ENCODE results near the gene POLN.

Gene POLN

GRCh38 chr4:2058264-2059045 is 183.5 kb downstream of the POLN start:
- no peaks in the 10 kb centered on the region for H3K9me3 ChIP-seq (ENCODE audit: low read depth, low read length)
- H3K9ac ChIP-seq (ENCODE audit: insufficient read length) = no peak overlapping the region
- peak overlapping the region; percentile 71 for H3K4me3 ChIP-seq
- H3K36me3 ChIP-seq (ENCODE audit: insufficient read depth, low read length) = no peaks in the 10 kb centered on the region
- no peak for DNase-seq (ENCODE audit: low read depth, low spot score)
- H3K27ac ChIP-seq = no peak overlapping the region
- TF ChIP-seq EZH2 (IDR thresholded peaks at IDR 0.05) (no peak), POLR2AphosphoS5 (IDR thresholded peaks at IDR 0.05; ENCODE audit: borderline replicate concordance, low read depth, low read length) (no peak), FOXP2 (optimal IDR thresholded peaks at IDR 0.05; ENCODE audit: control extremely low read depth, extremely low read length, insufficient read depth) (no peak)

DNA sequence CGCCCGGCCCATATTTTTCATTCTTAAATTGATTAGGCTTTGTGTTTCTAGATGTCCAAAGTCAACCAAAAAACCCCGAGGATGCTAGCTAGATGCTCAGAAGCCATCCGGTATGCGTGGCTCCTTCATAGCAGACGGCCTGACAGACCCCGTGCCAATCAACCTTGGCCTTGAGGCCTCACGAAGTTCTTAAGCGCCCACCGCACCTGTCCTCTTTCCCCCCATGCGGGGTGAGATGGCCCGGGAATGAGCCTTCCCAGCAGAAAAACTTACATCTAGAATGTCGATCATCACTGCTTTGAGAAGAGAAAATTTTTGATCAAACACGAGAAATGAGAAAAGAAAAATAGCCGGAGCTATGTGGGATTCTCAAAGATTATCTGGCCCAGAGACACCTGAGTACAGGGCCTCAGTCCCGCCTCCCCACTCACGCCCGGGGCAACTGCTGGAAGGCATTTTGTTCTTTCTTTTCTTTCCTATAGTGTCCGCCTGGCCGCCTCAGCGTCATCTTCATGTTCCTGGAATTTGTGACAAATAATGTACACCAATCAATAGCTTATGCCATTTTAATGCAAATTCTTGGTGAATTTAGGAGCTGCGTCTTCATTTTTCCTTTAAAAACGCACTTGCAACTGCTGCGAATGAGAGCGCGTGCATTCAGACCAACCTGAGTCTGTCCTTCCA is 184.4 kb downstream of the POLN start:
- DNase-seq (ENCODE audit: low read depth, low spot score) = no peak
- Histone ChIP-seq H3K9me3 (ENCODE audit: low read depth, low read length) (no peaks in the 10 kb centered on the region), H3K9ac (ENCODE audit: insufficient read length) (no peak overlapping the region), H3K4me3 (no peak overlapping the region), H3K27ac (no peak overlapping the region), H3K36me3 (ENCODE audit: insufficient read depth, low read length) (no peaks in the 10 kb centered on the region)
- no peak for TF ChIP-seq EZH2 (IDR thresholded peaks at IDR 0.05)
- no peak for TF ChIP-seq POLR2AphosphoS5 (IDR thresholded peaks at IDR 0.05; ENCODE audit: borderline replicate concordance, low read depth, low read length)
- TF ChIP-seq FOXP2 (optimal IDR thresholded peaks at IDR 0.05; ENCODE audit: control extremely low read depth, extremely low read length, insufficient read depth) = no peak

DNA sequence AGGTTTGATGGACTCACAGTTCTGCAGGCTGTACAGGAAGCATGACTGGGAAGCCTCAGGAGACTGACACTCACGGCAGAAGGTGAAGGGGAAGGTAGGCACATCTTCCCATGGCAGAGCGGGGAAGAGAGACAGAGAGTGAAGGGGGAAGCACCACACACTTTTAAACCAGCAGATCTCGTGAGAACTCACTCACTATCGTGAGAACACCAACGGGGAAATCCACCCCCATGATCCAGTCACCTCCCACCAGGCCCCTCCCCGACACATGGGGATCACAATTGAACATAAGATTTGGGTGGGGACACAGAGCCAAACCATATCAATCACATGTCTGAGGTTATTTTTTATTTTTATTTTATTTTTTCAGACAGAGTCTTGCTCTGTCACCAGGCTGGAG is 187.7 kb downstream of the POLN start:
- no peak for TF ChIP-seq EZH2 (IDR thresholded peaks at IDR 0.05)
- TF ChIP-seq FOXP2 (optimal IDR thresholded peaks at IDR 0.05; ENCODE audit: control extremely low read depth, extremely low read length, insufficient read depth) = no peak
- TF ChIP-seq POLR2AphosphoS5 (IDR thresholded peaks at IDR 0.05; ENCODE audit: borderline replicate concordance, low read depth, low read length) = no peak
- DNase-seq (ENCODE audit: low read depth, low spot score) = no peak
- Histone ChIP-seq H3K9ac (ENCODE audit: insufficient read length) (no peak overlapping the region), H3K36me3 (ENCODE audit: insufficient read depth, low read length) (no peaks in the 10 kb centered on the region), H3K4me3 (no peak overlapping the region), H3K27ac (no peak overlapping the region), H3K9me3 (ENCODE audit: low read depth, low read length) (no peaks in the 10 kb centered on the region)

GRCh38 chr4:2051086-2051485 is 190.8 kb downstream of the POLN start:
- no peak for TF ChIP-seq FOXP2 (optimal IDR thresholded peaks at IDR 0.05; ENCODE audit: control extremely low read depth, extremely low read length, insufficient read depth)
- TF ChIP-seq EZH2 (IDR thresholded peaks at IDR 0.05) = no peak
- TF ChIP-seq POLR2AphosphoS5 (IDR thresholded peaks at IDR 0.05; ENCODE audit: borderline replicate concordance, low read depth, low read length) = no peak
- Histone ChIP-seq H3K9me3 (ENCODE audit: low read depth, low read length) (no peaks in the 10 kb centered on the region), H3K36me3 (ENCODE audit: insufficient read depth, low read length) (no peaks in the 10 kb centered on the region), H3K4me3 (no peak overlapping the region), H3K9ac (ENCODE audit: insufficient read length) (no peak overlapping the region), H3K27ac (no peak overlapping the region)
- no peak for DNase-seq (ENCODE audit: low read depth, low spot score)

GRCh38 chr4:2049811-2050210 is 192.1 kb downstream of the POLN start:
- no peak overlapping the region for H3K27ac ChIP-seq
- DNase-seq (ENCODE audit: low read depth, low spot score) = no peak
- no peaks in the 10 kb centered on the region for H3K9me3 ChIP-seq (ENCODE audit: low read depth, low read length)
- TF ChIP-seq POLR2AphosphoS5 (IDR thresholded peaks at IDR 0.05; ENCODE audit: borderline replicate concordance, low read depth, low read length) = no peak
- no peak for TF ChIP-seq EZH2 (IDR thresholded peaks at IDR 0.05)
- no peak for TF ChIP-seq FOXP2 (optimal IDR thresholded peaks at IDR 0.05; ENCODE audit: control extremely low read depth, extremely low read length, insufficient read depth)
- no peak overlapping the region for H3K9ac ChIP-seq (ENCODE audit: insufficient read length)
- no peaks in the 10 kb centered on the region for H3K36me3 ChIP-seq (ENCODE audit: insufficient read depth, low read length)
- no peak overlapping the region for H3K4me3 ChIP-seq

GRCh38 chr4:2049381-2049780 is 192.5 kb downstream of the POLN start:
- Histone ChIP-seq H3K36me3 (ENCODE audit: insufficient read depth, low read length) (no peaks in the 10 kb centered on the region), H3K27ac (no peak overlapping the region), H3K4me3 (no peak overlapping the region), H3K9me3 (ENCODE audit: low read depth, low read length) (no peaks in the 10 kb centered on the region), H3K9ac (ENCODE audit: insufficient read length) (no peak overlapping the region)
- DNase-seq (ENCODE audit: low read depth, low spot score) = no peak
- TF ChIP-seq EZH2 (IDR thresholded peaks at IDR 0.05) (no peak), POLR2AphosphoS5 (IDR thresholded peaks at IDR 0.05; ENCODE audit: borderline replicate concordance, low read depth, low read length) (no peak), FOXP2 (optimal IDR thresholded peaks at IDR 0.05; ENCODE audit: control extremely low read depth, extremely low read length, insufficient read depth) (no peak)

GRCh38 chr4:2048831-2049230 is 193.1 kb downstream of the POLN start:
- no peak for DNase-seq (ENCODE audit: low read depth, low spot score)

DNA sequence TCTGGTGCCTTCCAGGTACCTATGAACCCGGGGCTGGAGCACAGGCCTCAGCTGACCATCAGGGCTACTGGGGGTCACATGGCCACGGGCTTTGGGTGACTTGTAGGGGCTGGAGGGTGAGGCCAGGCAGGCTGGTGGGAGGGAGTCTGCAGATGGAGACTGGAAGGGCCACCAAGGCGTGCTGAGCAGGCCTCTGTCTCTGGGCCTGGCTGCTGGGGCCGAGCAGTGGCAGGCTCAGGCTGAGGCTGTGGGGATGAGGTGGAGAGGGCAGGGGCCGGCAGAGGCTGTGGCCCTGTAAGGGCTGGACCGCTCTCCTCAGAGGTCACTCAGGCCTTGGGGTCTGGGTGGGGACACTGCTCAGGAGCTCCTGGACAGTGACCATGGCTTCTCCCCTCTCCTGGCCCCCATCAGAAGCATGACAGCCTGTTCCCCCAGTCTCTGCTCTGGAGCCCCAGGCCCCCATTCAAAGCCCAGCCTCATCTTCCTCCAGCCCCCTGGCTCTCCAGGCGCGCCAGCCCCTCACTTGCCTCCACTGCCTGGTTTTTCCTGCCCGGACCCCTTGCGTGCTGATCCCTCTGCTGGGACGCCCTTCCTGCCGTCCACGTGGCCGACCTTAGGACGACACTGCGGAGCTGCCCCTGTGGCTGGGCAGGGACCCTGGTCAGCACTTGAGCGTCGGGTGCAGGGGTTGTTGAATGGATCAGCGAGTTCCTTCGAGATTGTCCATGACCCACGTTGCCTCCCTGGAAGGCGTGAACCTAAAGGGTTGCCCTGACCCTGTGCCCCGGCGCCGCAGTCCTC is 193.9 kb downstream of the POLN start:
- Histone ChIP-seq H3K4me3 (no peak overlapping the region), H3K36me3 (ENCODE audit: insufficient read depth, low read length) (no peaks in the 10 kb centered on the region), H3K9ac (ENCODE audit: insufficient read length) (no peak overlapping the region), H3K9me3 (ENCODE audit: low read depth, low read length) (no peaks in the 10 kb centered on the region), H3K27ac (no peak overlapping the region)
- TF ChIP-seq EZH2 (IDR thresholded peaks at IDR 0.05) = no peak
- TF ChIP-seq POLR2AphosphoS5 (IDR thresholded peaks at IDR 0.05; ENCODE audit: borderline replicate concordance, low read depth, low read length) = no peak
- TF ChIP-seq FOXP2 (optimal IDR thresholded peaks at IDR 0.05; ENCODE audit: control extremely low read depth, extremely low read length, insufficient read depth) = no peak
- DNase-seq (ENCODE audit: low read depth, low spot score) = no peak

More at GRCh38 chr4:2048831-2049230, 193.1 kb downstream of the POLN start:
- no peak overlapping the region for H3K4me3 ChIP-seq
- no peaks in the 10 kb centered on the region for H3K9me3 ChIP-seq (ENCODE audit: low read depth, low read length)
- no peak overlapping the region for H3K9ac ChIP-seq (ENCODE audit: insufficient read length)
- no peak for TF ChIP-seq POLR2AphosphoS5 (IDR thresholded peaks at IDR 0.05; ENCODE audit: borderline replicate concordance, low read depth, low read length)
- TF ChIP-seq FOXP2 (optimal IDR thresholded peaks at IDR 0.05; ENCODE audit: control extremely low read depth, extremely low read length, insufficient read depth) = no peak
- TF ChIP-seq EZH2 (IDR thresholded peaks at IDR 0.05) = no peak
- H3K36me3 ChIP-seq (ENCODE audit: insufficient read depth, low read length) = no peaks in the 10 kb centered on the region
- no peak overlapping the region for H3K27ac ChIP-seq

All from SK-N-MC (cell line).